GM06990 (cell line): Measurements from ENCODE around the gene TMED6.

Experiments used
- DNase-seq: peaks from one replicate; pipeline ENCODE4 v3.0.0-alpha.2; 2011; ENCODE audit not compliant: insufficient read length; ENCODE audit errors: extremely low read depth
- H3K27me3 ChIP-seq: replicated peaks from 2 replicates; pipeline ENCODE4 v1.6.0; 2011; ENCODE audit warnings: low read length; ENCODE audit not compliant: control insufficient read depth, insufficient read depth
- H3K36me3 ChIP-seq: 2 replicates; pipeline ENCODE4 v1.5.1; 2011; ENCODE audit warnings: low read length; ENCODE audit not compliant: control insufficient read depth, insufficient read depth
- H3K4me3 ChIP-seq: replicated peaks from 2 replicates; pipeline ENCODE4 v1.5.1; 2011; ENCODE audit warnings: low read depth, mild to moderate bottlenecking, control low read depth, low read length
- CTCF ChIP-seq: IDR thresholded peaks from 2 replicates; pipeline ENCODE4 v1.5.1; 2011; ENCODE audit warnings: low read length, control low read depth, mild to moderate bottlenecking, inconsistent platforms; ENCODE audit not compliant: insufficient read depth, poor library complexity, severe bottlenecking

The TMED6 gene

GRCh38 chr16:69324585-69325253 lies 26.9 kb downstream of the TMED6 start:
- peaks cover 52% of the 10 kb centered on the region for H3K36me3 ChIP-seq
- DNase-seq: no peak

GRCh38 chr16:69324013-69324531 lies 27.5 kb downstream of the TMED6 start:
- H3K36me3 ChIP-seq: peaks cover 57% of the 10 kb centered on the region
- no peak for DNase-seq
- H3K27me3 ChIP-seq: no peaks in the 10 kb centered on the region
- H3K4me3 ChIP-seq: no peak overlapping the region
- TF ChIP-seq CTCF: no peak

More at GRCh38 chr16:69324585-69325253, 26.9 kb downstream of the TMED6 start:
- Histone ChIP-seq H3K4me3 (no peak overlapping the region), H3K27me3 (no peaks in the 10 kb centered on the region)
- TF ChIP-seq CTCF: no peak

- no peak for DNase-seq
- no peak overlapping the region for H3K4me3 ChIP-seq
- TF ChIP-seq CTCF: no peak
- H3K27me3 ChIP-seq: no peaks in the 10 kb centered on the region
- H3K36me3 ChIP-seq: peaks cover 60% of the 10 kb centered on the region
Measured at GRCh38 chr16:69323415-69323814, 28.2 kb downstream of the TMED6 start.

GRCh38 chr16:69322343-69322742 lies 29.2 kb downstream of the TMED6 start:
- TF ChIP-seq CTCF: no peak
- H3K36me3 ChIP-seq: peaks cover 62% of the 10 kb centered on the region

GRCh38 chr16:69321080-69321479 lies 30.5 kb downstream of the TMED6 start:
- TF ChIP-seq CTCF: no peak
- H3K36me3 ChIP-seq: peaks cover 69% of the 10 kb centered on the region
- H3K27me3 ChIP-seq: no peaks in the 10 kb centered on the region
- H3K4me3 ChIP-seq: no peak overlapping the region
- DNase-seq: no peak

More at GRCh38 chr16:69322343-69322742, 29.2 kb downstream of the TMED6 start:
- no peak overlapping the region for H3K4me3 ChIP-seq
- no peaks in the 10 kb centered on the region for H3K27me3 ChIP-seq
- DNase-seq: no peak

- Histone ChIP-seq H3K36me3 (peaks cover 68% of the 10 kb centered on the region), H3K4me3 (no peak overlapping the region), H3K27me3 (no peaks in the 10 kb centered on the region)
- no peak for TF ChIP-seq CTCF
- DNase-seq: no peak
Measured at GRCh38 chr16:69320740-69321073, 30.9 kb downstream of the TMED6 start.
